Activated CD4-positive, alpha-beta T cell treated with anti-CD3 and anti-CD28 coated beads for 36 hours (primary cell): ENCODE measurements around the gene SEBOX. TPM values are rescaled to one million over a fixed set of nuclear protein-coding genes. Genes with fewer than 3 reads are reported as not detected.

ENCODE experiments used
- ATAC-seq: fragments of 200-7000 bp; cut with Tn5 transposase; one replicate; pipeline ENCODE4 v1.10.0; 2021; ENCODE audit warnings: mild to moderate bottlenecking, moderate library complexity
- CTCF ChIA-PET: fragments of 350-600 bp; sonication (Branson Sonifier 250); formaldehyde crosslinking; loops from one replicate; lab custom pipeline; 2021; ENCODE audit warnings: antibody characterized with exemption; lab: Charles Lee
- POLR2A ChIA-PET: fragments of 350-600 bp; sonication (Branson Sonifier 250); formaldehyde crosslinking; loops from one replicate; lab custom pipeline; 2021; ENCODE audit warnings: antibody characterized with exemption, inconsistent platforms; lab: Charles Lee
- DNase-seq: peaks from one replicate; pipeline ENCODE4 v3.0.0-alpha.2; 2020
- H3K27ac Mint-ChIP-seq: one replicate; pipeline ENCODE4 v1.8.0; 2021; ENCODE audit warnings: mixed read lengths
- H3K27me3 Mint-ChIP-seq: one replicate; pipeline ENCODE4 v1.8.0; 2021; ENCODE audit warnings: mixed read lengths
- H3K36me3 Mint-ChIP-seq: one replicate; pipeline ENCODE4 v1.8.0; 2021; ENCODE audit warnings: low read depth, mixed read lengths
- H3K4me1 Mint-ChIP-seq: one replicate; pipeline ENCODE4 v1.8.0; 2021; ENCODE audit warnings: mixed read lengths
- H3K4me3 Mint-ChIP-seq: one replicate; pipeline ENCODE4 v1.8.0; 2021; ENCODE audit warnings: mild to moderate bottlenecking, moderate library complexity, mixed read lengths
- H3K9me3 Mint-ChIP-seq: one replicate; pipeline ENCODE4 v1.8.0; 2021; ENCODE audit warnings: low read depth, mixed read lengths
- intact Hi-C, 2 experiments: fragments of 100-400 bp; cut with DNase I in 1 of 2; cut with micrococcal nuclease in 1 of 2; formaldehyde crosslinking; loops; one replicate each; pipeline versions ENCODE4 v1.14.2 to v1.15.1; 2022 to 2024; cut with DNase I, micrococcal nuclease
- total RNA-seq, 2 experiments: library from RNA; stranded (reverse); gene quantifications; one replicate each; pipeline ENCODE4 v1.2.3, GENCODE V29; 2021

SEBOX gene
- not detected for total RNA-seq

- intact Hi-C loops: no loop called here
- POLR2A ChIA-PET: interaction anchor here (0.6 to 0.8 kb wide), 2 partner anchors 30 to 47 kb away, joined by 3 to 5 read pairs; no protein-coding TSS in a partner anchor
- Mint-ChIP-seq H3K9me3 (no peaks in the 10 kb centered on the region), H3K27ac (no peak within 1 kb of the TSS), H3K4me3 (no peak within 1 kb of the TSS), H3K4me1 (no peaks in the 10 kb centered on the region), H3K36me3 (peaks cover 8% of the 10 kb centered on the region), H3K27me3 (no peaks in the 10 kb centered on the region)
- CTCF ChIA-PET: interaction anchor here (0.6 kb wide), 1 partner anchor 284 kb away, joined by 3 read pairs; no protein-coding TSS in a partner anchor
- ATAC-seq: no peak
- no peak for DNase-seq
Observed at GRCh38 chr17:28364665-28365363, at the start of gene SEBOX. Gene SEBOX (minus strand): TSS chr17:28365199. CDS start chr17:28365151, 48 bp downstream.

GRCh38 chr17:28413804-28414203 lies 48.8 kb upstream of the SEBOX start:
- H3K27me3 Mint-ChIP-seq: peaks cover 10% of the 10 kb centered on the region
- intact Hi-C loops: no loop called here
- CTCF ChIA-PET: interaction anchor here (0.6 to 1.1 kb wide), 2 partner anchors 9 to 63 kb away, joined by 3 to 4 read pairs; no protein-coding TSS in a partner anchor
- H3K4me1 Mint-ChIP-seq: no peaks in the 10 kb centered on the region
- no peak overlapping the region for H3K27ac Mint-ChIP-seq
- no peak overlapping the region for H3K4me3 Mint-ChIP-seq
- H3K9me3 Mint-ChIP-seq: no peaks in the 10 kb centered on the region
- POLR2A ChIA-PET: no interaction called here
- H3K36me3 Mint-ChIP-seq: no peaks in the 10 kb centered on the region
- DNase-seq (no peak), ATAC-seq (no peak)

- H3K4me1 Mint-ChIP-seq: no peaks in the 10 kb centered on the region
- intact Hi-C loops: no loop called here
- ATAC-seq (no peak), DNase-seq (no peak)
- H3K27ac Mint-ChIP-seq: no peak overlapping the region
- CTCF ChIA-PET: no interaction called here
- H3K27me3 Mint-ChIP-seq: peaks cover 16% of the 10 kb centered on the region
- POLR2A ChIA-PET: no interaction called here
- H3K36me3 Mint-ChIP-seq: no peaks in the 10 kb centered on the region
- H3K4me3 Mint-ChIP-seq: no peak overlapping the region
- H3K9me3 Mint-ChIP-seq: no peaks in the 10 kb centered on the region
Observed at GRCh38 chr17:28412099-28412498, 47.1 kb upstream of the SEBOX start.

GRCh38 chr17:28407974-28408306 lies 42.9 kb upstream of the SEBOX start:
- DNase-seq (no peak), ATAC-seq (no peak)
- Mint-ChIP-seq H3K36me3 (no peaks in the 10 kb centered on the region), H3K4me3 (no peak overlapping the region), H3K9me3 (no peaks in the 10 kb centered on the region), H3K27me3 (peaks cover 12% of the 10 kb centered on the region), H3K4me1 (peaks cover 8% of the 10 kb centered on the region), H3K27ac (no peak overlapping the region)
- POLR2A ChIA-PET: no interaction called here
- CTCF ChIA-PET: interaction anchor here (0.6 to 4.1 kb wide), 2 partner anchors 9 to 90 kb away, joined by 3 to 26 read pairs; no protein-coding TSS in a partner anchor
- intact Hi-C loops: loop anchor here in 1 of 2 experiments (5.0 kb wide), 1 partner anchor 51 kb away; the partner anchor contains the start of gene POLDIP2

GRCh38 chr17:28407130-28407973 lies 42.4 kb upstream of the SEBOX start:
- no peak for ATAC-seq
- no peak for DNase-seq
- Mint-ChIP-seq H3K36me3 (no peaks in the 10 kb centered on the region), H3K9me3 (no peaks in the 10 kb centered on the region), H3K27me3 (peaks cover 12% of the 10 kb centered on the region), H3K27ac (no peak overlapping the region), H3K4me3 (no peak overlapping the region), H3K4me1 (peaks cover 8% of the 10 kb centered on the region)
- intact Hi-C loops: loop anchor here in 1 of 2 experiments (5.0 kb wide), 1 partner anchor 50 kb away; the partner anchor contains the start of gene POLDIP2
- ChIA-PET CTCF (interaction anchor here (4.1 kb wide), 1 partner anchor 9 kb away, joined by 26 read pairs; no protein-coding TSS in a partner anchor), POLR2A (no interaction called here)

- ATAC-seq (peak; percentile 42), DNase-seq (no peak)
- Mint-ChIP-seq H3K27ac (peak overlapping the region; percentile 2), H3K36me3 (no peaks in the 10 kb centered on the region), H3K27me3 (peaks cover 12% of the 10 kb centered on the region), H3K4me1 (peaks cover 12% of the 10 kb centered on the region), H3K4me3 (peak overlapping the region; percentile 75), H3K9me3 (no peaks in the 10 kb centered on the region)
- POLR2A ChIA-PET: no interaction called here
- CTCF ChIA-PET: interaction anchor here (0.7 to 4.1 kb wide), 3 partner anchors 10 to 89 kb away, joined by 3 to 26 read pairs (median 3); no protein-coding TSS in a partner anchor
- intact Hi-C loops: loop anchor here in 1 of 2 experiments (5.0 kb wide), 1 partner anchor 49 kb away; the partner anchor contains the start of gene POLDIP2
Observed at GRCh38 chr17:28406473-28406814, 41.4 kb upstream of the SEBOX start.

- intact Hi-C loops: loop anchor here in 1 of 2 experiments (5.0 kb wide), 1 partner anchor 49 kb away; the partner anchor contains the start of gene POLDIP2
- Mint-ChIP-seq H3K27ac (peak within 1 kb of the TSS; percentile 19), H3K4me1 (peaks cover 14% of the 10 kb centered on the region), H3K9me3 (no peaks in the 10 kb centered on the region), H3K36me3 (no peaks in the 10 kb centered on the region), H3K27me3 (peaks cover 11% of the 10 kb centered on the region), H3K4me3 (peak within 1 kb of the TSS; percentile 75)
- ChIA-PET CTCF (interaction anchor here (0.7 to 4.1 kb wide), 4 partner anchors 11 to 90 kb away, joined by 3 to 26 read pairs (median 3); no protein-coding TSS in a partner anchor), POLR2A (interaction anchor here (0.6 to 1.0 kb wide), 2 partner anchors 15 to 1005 kb away, joined by 6 to 7 read pairs; no protein-coding TSS in a partner anchor)
- ATAC-seq (peak; percentile 87), DNase-seq (peak; percentile 73)
Observed at GRCh38 chr17:28405632-28406472, 40.9 kb upstream of the SEBOX start, which contains the start of gene SLC46A1. Gene SLC46A1 (minus strand): TSS chr17:28406212. CDS start chr17:28406114, 98 bp downstream.

GRCh38 chr17:28404812-28405570 lies 40.0 kb upstream of the SEBOX start:
- Mint-ChIP-seq H3K27ac (peak overlapping the region; percentile 19), H3K9me3 (no peaks in the 10 kb centered on the region), H3K4me3 (peak overlapping the region; percentile 71), H3K27me3 (peaks cover 8% of the 10 kb centered on the region), H3K36me3 (no peaks in the 10 kb centered on the region), H3K4me1 (peaks cover 14% of the 10 kb centered on the region)
- ATAC-seq: no peak
- DNase-seq: no peak
- ChIA-PET POLR2A (interaction anchor here (0.6 to 1.0 kb wide), 2 partner anchors 14 to 1004 kb away, joined by 6 to 7 read pairs; no protein-coding TSS in a partner anchor), CTCF (interaction anchor here (0.6 to 4.1 kb wide), 5 partner anchors 9 to 384 kb away, joined by 3 to 26 read pairs (median 4); no protein-coding TSS in a partner anchor)
- intact Hi-C loops: loop anchor here in 1 of 2 experiments (5.0 kb wide), 1 partner anchor 48 kb away; the partner anchor contains the start of gene POLDIP2

GRCh38 chr17:28404461-28404811 lies 39.4 kb upstream of the SEBOX start:
- Mint-ChIP-seq H3K27me3 (peaks cover 8% of the 10 kb centered on the region), H3K9me3 (no peaks in the 10 kb centered on the region), H3K27ac (no peak overlapping the region), H3K36me3 (no peaks in the 10 kb centered on the region), H3K4me1 (peaks cover 14% of the 10 kb centered on the region), H3K4me3 (peak overlapping the region; percentile 35)
- intact Hi-C loops: no loop called here
- ATAC-seq (no peak), DNase-seq (no peak)
- POLR2A ChIA-PET: no interaction called here
- CTCF ChIA-PET: interaction anchor here (0.6 to 4.1 kb wide), 4 partner anchors 10 to 385 kb away, joined by 4 to 26 read pairs (median 4); no protein-coding TSS in a partner anchor

- H3K4me3 Mint-ChIP-seq: no peak overlapping the region
- H3K27ac Mint-ChIP-seq: no peak overlapping the region
- H3K27me3 Mint-ChIP-seq: peaks cover 8% of the 10 kb centered on the region
- intact Hi-C loops: no loop called here
- CTCF ChIA-PET: interaction anchor here (0.6 to 1.0 kb wide), 3 partner anchors 10 to 385 kb away, joined by 4 to 5 read pairs (median 4); no protein-coding TSS in a partner anchor
- no peaks in the 10 kb centered on the region for H3K36me3 Mint-ChIP-seq
- no peaks in the 10 kb centered on the region for H3K9me3 Mint-ChIP-seq
- DNase-seq (no peak), ATAC-seq (no peak)
- POLR2A ChIA-PET: no interaction called here
- H3K4me1 Mint-ChIP-seq: peaks cover 14% of the 10 kb centered on the region
Observed at GRCh38 chr17:28404007-28404406, 39.0 kb upstream of the SEBOX start.
